WTC11 (cell line): ENCODE results near the gene TBC1D4. TPM values are rescaled to one million over a fixed set of nuclear protein-coding genes. Genes with fewer than 3 reads are reported as not detected.
"Not testable (repeated sequence)": the region's sequence is repeated elsewhere in the genome, so short reads cannot be mapped to it uniquely, and the experiment has no call there.

Source experiments
- ATAC-seq: fragments of 200-7000 bp; cut with Tn5 transposase; 2 replicates; pipeline ENCODE4 v1.10.0; 2021; ENCODE audit warnings: mild to moderate bottlenecking, moderate library complexity
- CTCF ChIA-PET: fragments of 300-600 bp; sonication (Branson Sonifier 250); formaldehyde crosslinking; loops from one replicate; lab custom pipeline; 2021; ENCODE audit warnings: antibody characterized with exemption; lab: Charles Lee
- POLR2A ChIA-PET: fragments of 350-600 bp; sonication (Branson Sonifier 250); formaldehyde crosslinking; loops from one replicate; lab custom pipeline; 2021; ENCODE audit warnings: antibody characterized with exemption; lab: Charles Lee
- DNase-seq: peaks from one replicate; pipeline ENCODE4 v3.0.0; 2021; ENCODE audit warnings: low spot score
- H3K27ac Mint-ChIP-seq: 2 replicates; pipeline ENCODE4 v1.8.0; 2021; ENCODE audit warnings: mixed read lengths
- H3K27me3 Mint-ChIP-seq: 2 replicates; pipeline ENCODE4 v1.8.0; 2021; ENCODE audit warnings: low read depth, mild to moderate bottlenecking, moderate library complexity, mixed read lengths
- H3K36me3 Mint-ChIP-seq: 2 replicates; pipeline ENCODE4 v1.8.0; 2021; ENCODE audit warnings: mixed read lengths
- H3K4me1 Mint-ChIP-seq: 2 replicates; pipeline ENCODE4 v1.8.0; 2022; ENCODE audit warnings: mixed read lengths
- H3K4me3 Mint-ChIP-seq: 2 replicates; pipeline ENCODE4 v1.8.0; 2021; ENCODE audit warnings: mild to moderate bottlenecking, moderate library complexity, mixed read lengths
- H3K9me3 Mint-ChIP-seq: 2 replicates; pipeline ENCODE4 v1.8.0; 2021; ENCODE audit warnings: mixed read lengths
- AR ChIP-seq: fragments of 250-450 bp; sonication (Bioruptor Pico); IDR thresholded peaks from 2 replicates; pipeline ENCODE4 v1.9.0; 2021; ENCODE audit warnings: mild to moderate bottlenecking
- ATF2 ChIP-seq: sonication (generic); formaldehyde crosslinking; IDR thresholded peaks from 2 replicates; pipeline ENCODE4 v1.8.1; 2022; ENCODE audit warnings: low read depth, missing genetic modification reagents, borderline replicate concordance
- CBFB ChIP-seq: sonication (generic); formaldehyde crosslinking; IDR thresholded peaks from 2 replicates; pipeline ENCODE4 v1.8.1; 2022; ENCODE audit warnings: mild to moderate bottlenecking, low read depth, missing genetic modification reagents
- CREM ChIP-seq: sonication (generic); formaldehyde crosslinking; IDR thresholded peaks from 2 replicates; pipeline ENCODE4 v1.8.1; 2022; ENCODE audit warnings: mild to moderate bottlenecking, missing genetic modification reagents, moderate library complexity
- E2F1 ChIP-seq: sonication (generic); formaldehyde crosslinking; IDR thresholded peaks from 2 replicates; pipeline ENCODE4 v1.8.0; 2022; ENCODE audit warnings: mild to moderate bottlenecking, missing genetic modification reagents
- E2F5 ChIP-seq: sonication (generic); formaldehyde crosslinking; IDR thresholded peaks from 2 replicates; pipeline ENCODE4 v1.8.1; 2022; ENCODE audit warnings: mild to moderate bottlenecking, moderate library complexity, missing genetic modification reagents
- GABPB1 ChIP-seq: sonication (generic); formaldehyde crosslinking; IDR thresholded peaks from 2 replicates; pipeline ENCODE4 v1.8.1; 2023; ENCODE audit warnings: mild to moderate bottlenecking, missing genetic modification reagents
- GTF2I ChIP-seq: fragments of 250-450 bp; sonication (Bioruptor Pico); conservative IDR thresholded peaks from 2 replicates; pipeline ENCODE4 v1.4.0; 2021; ENCODE audit warnings: mild to moderate bottlenecking
- MXD4 ChIP-seq: fragments of 250-450 bp; sonication (Bioruptor Pico); IDR thresholded peaks from 2 replicates; pipeline ENCODE4 v1.8.0; 2021; ENCODE audit warnings: mild to moderate bottlenecking, moderate library complexity, borderline replicate concordance
- MYBL2 ChIP-seq: sonication (generic); formaldehyde crosslinking; IDR thresholded peaks from 2 replicates; pipeline ENCODE4 v1.8.1; 2023; ENCODE audit warnings: mild to moderate bottlenecking, moderate library complexity, missing genetic modification reagents
- NFE2L1 ChIP-seq: sonication (generic); formaldehyde crosslinking; IDR thresholded peaks from 2 replicates; pipeline ENCODE4 v1.8.1; 2023; ENCODE audit warnings: missing genetic modification reagents
- PREB ChIP-seq: sonication (generic); formaldehyde crosslinking; IDR thresholded peaks from 2 replicates; pipeline ENCODE4 v1.8.1; 2022; ENCODE audit warnings: mild to moderate bottlenecking, missing genetic modification reagents, moderate library complexity, borderline replicate concordance
- SMAD3 ChIP-seq: sonication (generic); formaldehyde crosslinking; IDR thresholded peaks from 2 replicates; pipeline ENCODE4 v1.8.0; 2022; ENCODE audit warnings: missing genetic modification reagents, mild to moderate bottlenecking, borderline replicate concordance
- SOX15 ChIP-seq: fragments of 250-450 bp; sonication (Bioruptor Pico); IDR thresholded peaks from 2 replicates; pipeline ENCODE4 v1.9.0; 2021; ENCODE audit warnings: mild to moderate bottlenecking
- TEAD1 ChIP-seq: sonication (generic); formaldehyde crosslinking; IDR thresholded peaks from 2 replicates; pipeline ENCODE4 v1.8.0; 2022; ENCODE audit warnings: mild to moderate bottlenecking, missing genetic modification reagents
- ZBTB21 ChIP-seq: sonication (generic); formaldehyde crosslinking; IDR thresholded peaks from 2 replicates; pipeline ENCODE4 v1.8.1; 2023; ENCODE audit warnings: mild to moderate bottlenecking, missing genetic modification reagents, borderline replicate concordance
- ZNF138 ChIP-seq: sonication (generic); formaldehyde crosslinking; conservative IDR thresholded peaks from 2 replicates; pipeline ENCODE4 v1.8.1; 2022; ENCODE audit warnings: mild to moderate bottlenecking, moderate library complexity, missing genetic modification reagents
- ZNF263 ChIP-seq: sonication (generic); formaldehyde crosslinking; IDR thresholded peaks from 2 replicates; pipeline ENCODE4 v1.8.1; 2022; ENCODE audit warnings: low read depth, mild to moderate bottlenecking, moderate library complexity, missing genetic modification reagents
- ZNF281 ChIP-seq: sonication (generic); formaldehyde crosslinking; IDR thresholded peaks from 2 replicates; pipeline ENCODE4 v1.8.0; 2023; ENCODE audit warnings: mild to moderate bottlenecking, missing genetic modification reagents
- ZNF396 ChIP-seq: fragments of 250-450 bp; sonication (Bioruptor Pico); IDR thresholded peaks from 2 replicates; pipeline ENCODE4 v1.8.0; 2021; ENCODE audit warnings: mild to moderate bottlenecking, moderate library complexity, borderline replicate concordance
- ZNF416 ChIP-seq: fragments of 250-450 bp; sonication (Bioruptor Pico); IDR thresholded peaks from 2 replicates; pipeline ENCODE4 v1.9.0; 2021; ENCODE audit warnings: mild to moderate bottlenecking, inconsistent platforms
- ZSCAN18 ChIP-seq: fragments of 250-450 bp; sonication (Bioruptor Pico); IDR thresholded peaks from 2 replicates; pipeline ENCODE4 v2.1.2; 2022; ENCODE audit warnings: mild to moderate bottlenecking, moderate library complexity
- total RNA-seq: library from RNA; stranded (reverse); gene quantifications from 3 replicates; pipeline ENCODE4 v1.2.3, GENCODE V29; 2021

TBC1D4 gene
- total RNA-seq, 1 experiment from 2014 or later, result 37.1 TPM

- Mint-ChIP-seq H3K27me3 (no peaks in the 10 kb centered on the region), H3K9me3 (peaks cover 45% of the 10 kb centered on the region), H3K36me3 (peaks cover 24% of the 10 kb centered on the region), H3K4me1 (no peaks in the 10 kb centered on the region)
- DNase-seq (no peak), ATAC-seq (no peak)
- TF ChIP-seq ATF2, result no peak
- no peak for TF ChIP-seq NFE2L1 (CRISPR knock-in tag)
- TF ChIP-seq ZNF138 (CRISPR knock-in tag), result no peak
- no peak for TF ChIP-seq ZNF416 (CRISPR knock-in tag)
- no peak for TF ChIP-seq SMAD3 (CRISPR knock-in tag)
- no peak for TF ChIP-seq E2F5 (CRISPR knock-in tag)
- TF ChIP-seq ZNF396 (CRISPR knock-in tag), result no peak
- no peak for TF ChIP-seq GABPB1 (CRISPR knock-in tag)
- TF ChIP-seq ZNF263 (CRISPR knock-in tag), result no peak
- TF ChIP-seq GTF2I, result no peak
- TF ChIP-seq MYBL2 (CRISPR knock-in tag), result no peak
- no peak for TF ChIP-seq SOX15 (CRISPR knock-in tag)
- TF ChIP-seq CREM (CRISPR knock-in tag), result no peak
- TF ChIP-seq ZSCAN18 (CRISPR knock-in tag), result no peak
- TF ChIP-seq, all 79 proteins: peak for 0
- ChIA-PET POLR2A (no interaction called here), CTCF (no interaction called here)
- no peak overlapping the region for H3K27ac Mint-ChIP-seq
- H3K4me3 Mint-ChIP-seq, result no peak overlapping the region
Measured at GRCh38 chr13:75271846-75272245, 210.1 kb downstream of the TBC1D4 start.

- ATAC-seq, H3K27me3 Mint-ChIP-seq, H3K27ac Mint-ChIP-seq, CTCF ChIA-PET, H3K4me3 Mint-ChIP-seq, H3K36me3 Mint-ChIP-seq, H3K4me1 Mint-ChIP-seq, DNase-seq, POLR2A ChIA-PET: not testable (repeated sequence)
- peaks cover 18% of the 10 kb centered on the region for H3K9me3 Mint-ChIP-seq
Measured at GRCh38 chr13:75268481-75268880, 213.5 kb downstream of the TBC1D4 start.

- ATAC-seq (no peak; the same call in 1 of the 2 replicates), DNase-seq (no peak)
- ChIA-PET CTCF (interaction anchor here (0.6 kb wide), 1 partner anchor 978 kb away, joined by 3 read pairs; no protein-coding TSS in a partner anchor), POLR2A (no interaction called here)
- Mint-ChIP-seq H3K4me1 (0 out of 2 replicates have a peak, but pooled peaks cover 5% of the 10 kb centered on the region), H3K9me3 (peaks cover 11% of the 10 kb centered on the region), H3K27me3 (no peaks in the 10 kb centered on the region), H3K4me3 (no peak overlapping the region), H3K36me3 (peaks cover 8% of the 10 kb centered on the region), H3K27ac (no peak overlapping the region)
- TF ChIP-seq TEAD1 (no peak), ZBTB21 (CRISPR knock-in tag) (no peak), AR (no peak), MXD4 (CRISPR knock-in tag) (no peak), ZNF281 (no peak), E2F1 (CRISPR knock-in tag) (no peak), CBFB (CRISPR knock-in tag) (no peak), PREB (CRISPR knock-in tag) (no peak)
Measured at GRCh38 chr13:75264611-75265010, 217.4 kb downstream of the TBC1D4 start.
